Measurements from ENCODE around the gene ARID5A.

ARID5A gene

DNA sequence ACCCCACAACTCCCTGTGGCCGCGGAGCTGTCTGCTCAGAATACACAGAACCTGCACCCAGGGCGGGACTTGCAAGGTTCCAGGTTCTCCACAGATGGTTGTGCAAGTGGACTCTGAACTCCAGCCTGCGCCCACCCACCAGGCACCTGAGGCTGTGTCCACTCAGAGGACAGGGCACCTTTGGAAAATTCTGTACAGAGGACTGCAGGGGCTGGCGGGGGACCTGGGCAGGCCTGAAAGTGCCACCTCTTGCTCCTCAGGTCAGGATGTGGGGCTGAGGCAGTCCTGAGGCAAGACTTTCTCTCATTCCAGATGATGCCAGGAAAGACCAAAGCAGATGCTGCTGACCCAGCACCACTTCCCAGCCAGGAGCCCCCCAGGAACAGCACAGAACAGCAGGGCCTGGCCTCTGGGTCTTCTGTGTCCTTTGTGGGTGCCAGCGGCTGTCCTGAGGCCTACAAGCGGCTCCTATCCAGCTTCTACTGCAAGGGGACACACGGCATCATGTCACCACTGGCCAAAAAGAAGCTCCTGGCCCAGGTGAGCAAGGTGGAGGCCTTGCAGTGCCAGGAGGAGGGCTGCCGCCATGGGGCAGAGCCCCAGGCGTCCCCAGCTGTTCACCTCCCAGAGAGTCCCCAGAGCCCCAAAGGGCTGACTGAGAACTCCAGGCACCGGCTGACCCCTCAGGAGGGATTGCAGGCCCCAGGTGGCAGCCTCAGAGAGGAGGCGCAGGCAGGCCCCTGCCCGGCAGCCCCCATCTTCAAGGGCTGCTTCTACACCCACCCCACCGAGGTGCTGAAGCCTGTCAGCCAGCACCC, 14.4 kb downstream of the ARID5A start:
- H3K4me1 ChIP-seq (ENCODE audit: insufficient read depth, low read length, poor library complexity, severe bottlenecking): peaks cover 6% of the 10 kb centered on the region
- H3F3A ChIP-seq (ENCODE audit: low read depth): no peaks in the 10 kb centered on the region
- no peak overlapping the region for H3K9ac ChIP-seq (ENCODE audit: low read depth, low read length, poor library complexity, severe bottlenecking)
- H4K20me1 ChIP-seq (ENCODE audit: insufficient read depth, low read length, poor library complexity, severe bottlenecking): peaks cover 8% of the 10 kb centered on the region
- H3K9me3 ChIP-seq (ENCODE audit: insufficient read depth, low read depth, low read length): no peaks in the 10 kb centered on the region
- H3K4me3 ChIP-seq (ENCODE audit: low read length, poor library complexity, severe bottlenecking): no peak overlapping the region
- peaks cover 6% of the 10 kb centered on the region; the same call in 1 of the 2 replicates for H3K79me2 ChIP-seq (ENCODE audit: insufficient read depth, low read length)
- no peak for TF ChIP-seq CTCF (conservative IDR thresholded peaks at IDR 0.05; ENCODE audit: low read length)
- no peak for TF ChIP-seq EZH2phosphoT487 (IDR thresholded peaks at IDR 0.05; ENCODE audit: borderline replicate concordance)
- no peaks in the 10 kb centered on the region for H3K9me2 ChIP-seq (replicated peaks; ENCODE audit: low read depth, low read length)
- H3K36me3 ChIP-seq (ENCODE audit: insufficient read depth, low read length): peaks cover 37% of the 10 kb centered on the region; the same call in 1 of the 2 replicates
- H3K27me3 ChIP-seq (ENCODE audit: insufficient read depth, low read length, poor library complexity, severe bottlenecking): no peaks in the 10 kb centered on the region
- no peak overlapping the region for H2AFZ ChIP-seq (ENCODE audit: low read length)
- H3K4me2 ChIP-seq (ENCODE audit: low read depth, low read length, poor library complexity, severe bottlenecking): no peak overlapping the region

DNA sequence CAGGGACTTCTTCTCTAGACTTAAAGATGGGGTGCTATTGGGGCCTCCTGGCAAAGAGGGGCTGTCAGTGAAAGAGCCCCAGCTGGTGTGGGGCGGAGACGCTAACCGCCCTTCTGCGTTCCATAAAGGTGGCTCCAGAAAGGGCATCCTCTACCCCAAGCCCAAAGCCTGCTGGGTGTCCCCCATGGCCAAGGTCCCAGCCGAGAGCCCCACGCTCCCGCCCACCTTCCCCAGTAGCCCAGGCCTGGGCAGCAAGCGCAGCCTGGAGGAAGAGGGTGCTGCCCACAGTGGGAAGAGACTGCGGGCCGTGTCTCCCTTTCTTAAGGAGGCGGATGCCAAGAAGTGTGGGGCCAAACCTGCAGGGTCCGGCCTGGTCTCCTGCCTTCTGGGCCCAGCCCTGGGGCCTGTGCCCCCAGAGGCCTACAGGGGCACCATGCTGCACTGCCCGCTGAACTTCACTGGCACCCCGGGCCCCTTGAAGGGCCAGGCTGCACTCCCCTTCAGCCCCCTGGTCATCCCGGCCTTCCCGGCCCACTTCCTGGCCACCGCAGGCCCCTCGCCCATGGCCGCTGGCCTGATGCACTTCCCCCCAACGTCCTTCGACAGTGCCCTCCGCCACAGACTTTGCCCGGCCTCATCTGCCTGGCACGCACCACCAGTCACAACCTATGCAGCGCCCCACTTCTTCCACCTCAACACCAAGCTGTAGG, 15.2 kb downstream of the ARID5A start:
- no peaks in the 10 kb centered on the region for H3K9me2 ChIP-seq (replicated peaks; ENCODE audit: low read depth, low read length)
- no peak for TF ChIP-seq CTCF (conservative IDR thresholded peaks at IDR 0.05; ENCODE audit: low read length)
- TF ChIP-seq EZH2phosphoT487 (IDR thresholded peaks at IDR 0.05; ENCODE audit: borderline replicate concordance): no peak
- H4K20me1 ChIP-seq (ENCODE audit: insufficient read depth, low read length, poor library complexity, severe bottlenecking): peaks cover 2% of the 10 kb centered on the region
- no peak overlapping the region for H3K4me3 ChIP-seq (ENCODE audit: low read length, poor library complexity, severe bottlenecking)
- no peak overlapping the region for H2AFZ ChIP-seq (ENCODE audit: low read length)
- no peak overlapping the region for H3K9ac ChIP-seq (ENCODE audit: low read depth, low read length, poor library complexity, severe bottlenecking)
- H3K9me3 ChIP-seq (ENCODE audit: insufficient read depth, low read depth, low read length): no peaks in the 10 kb centered on the region
- H3F3A ChIP-seq (ENCODE audit: low read depth): no peaks in the 10 kb centered on the region
- H3K4me1 ChIP-seq (ENCODE audit: insufficient read depth, low read length, poor library complexity, severe bottlenecking): peaks cover 1% of the 10 kb centered on the region
- no peak overlapping the region for H3K4me2 ChIP-seq (ENCODE audit: low read depth, low read length, poor library complexity, severe bottlenecking)
- H3K36me3 ChIP-seq (ENCODE audit: insufficient read depth, low read length): peaks cover 37% of the 10 kb centered on the region; the same call in 1 of the 2 replicates
- H3K79me2 ChIP-seq (ENCODE audit: insufficient read depth, low read length): no peaks in the 10 kb centered on the region
- no peaks in the 10 kb centered on the region for H3K27me3 ChIP-seq (ENCODE audit: insufficient read depth, low read length, poor library complexity, severe bottlenecking)

GRCh38 chr2:96552315-96553175, 16.0 kb downstream of the ARID5A start:
- Histone ChIP-seq H3K9me2 (replicated peaks; ENCODE audit: low read depth, low read length) (no peaks in the 10 kb centered on the region), H3K27me3 (ENCODE audit: insufficient read depth, low read length, poor library complexity, severe bottlenecking) (no peaks in the 10 kb centered on the region), H3K4me3 (ENCODE audit: low read length, poor library complexity, severe bottlenecking) (no peak overlapping the region), H3K36me3 (ENCODE audit: insufficient read depth, low read length) (peaks cover 34% of the 10 kb centered on the region; the same call in 1 of the 2 replicates), H3K4me2 (ENCODE audit: low read depth, low read length, poor library complexity, severe bottlenecking) (no peak overlapping the region), H3K9me3 (ENCODE audit: insufficient read depth, low read depth, low read length) (no peaks in the 10 kb centered on the region), H4K20me1 (ENCODE audit: insufficient read depth, low read length, poor library complexity, severe bottlenecking) (no peaks in the 10 kb centered on the region), H3F3A (ENCODE audit: low read depth) (no peaks in the 10 kb centered on the region), H3K9ac (ENCODE audit: low read depth, low read length, poor library complexity, severe bottlenecking) (no peak overlapping the region), H2AFZ (ENCODE audit: low read length) (no peak overlapping the region), H3K4me1 (ENCODE audit: insufficient read depth, low read length, poor library complexity, severe bottlenecking) (no peaks in the 10 kb centered on the region), H3K79me2 (ENCODE audit: insufficient read depth, low read length) (no peaks in the 10 kb centered on the region)
- no peak for TF ChIP-seq CTCF (conservative IDR thresholded peaks at IDR 0.05; ENCODE audit: low read length)
- no peak for TF ChIP-seq EZH2phosphoT487 (IDR thresholded peaks at IDR 0.05; ENCODE audit: borderline replicate concordance)
